CD4-positive, alpha-beta T cell treated with Interleukin-17A for 1 hour (primary cell): ENCODE measurements around the gene MAP2K2.

Experiments
- DNase-seq: peaks from one replicate; pipeline ENCODE4 v3.0.0-alpha.2; 2020

MAP2K2 gene

GRCh38 chr19:4099041-4099764, 24.7 kb downstream of the MAP2K2 start:
- DNase-seq = no peak

DNA sequence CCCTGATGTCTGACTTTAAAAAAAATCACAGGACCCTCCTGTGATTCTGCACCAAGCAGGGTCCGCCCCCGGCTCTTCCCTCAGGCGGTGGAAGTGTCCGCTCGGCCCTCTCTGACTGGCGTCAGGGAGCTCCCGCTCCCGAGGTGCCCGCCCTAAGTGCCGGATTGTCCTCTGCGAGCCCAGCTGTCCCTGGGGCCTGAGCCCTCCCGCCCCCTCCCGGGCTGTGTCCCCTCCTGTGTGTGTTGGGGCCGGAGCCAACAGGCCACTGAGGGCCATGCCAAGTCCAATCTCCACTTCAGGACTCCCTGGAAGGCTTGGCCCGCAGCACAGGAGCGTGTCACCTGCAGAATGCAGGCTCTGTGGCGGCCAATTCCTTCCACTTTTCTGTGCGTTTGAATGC, 25.4 kb downstream of the MAP2K2 start:
- no peak for DNase-seq

DNA sequence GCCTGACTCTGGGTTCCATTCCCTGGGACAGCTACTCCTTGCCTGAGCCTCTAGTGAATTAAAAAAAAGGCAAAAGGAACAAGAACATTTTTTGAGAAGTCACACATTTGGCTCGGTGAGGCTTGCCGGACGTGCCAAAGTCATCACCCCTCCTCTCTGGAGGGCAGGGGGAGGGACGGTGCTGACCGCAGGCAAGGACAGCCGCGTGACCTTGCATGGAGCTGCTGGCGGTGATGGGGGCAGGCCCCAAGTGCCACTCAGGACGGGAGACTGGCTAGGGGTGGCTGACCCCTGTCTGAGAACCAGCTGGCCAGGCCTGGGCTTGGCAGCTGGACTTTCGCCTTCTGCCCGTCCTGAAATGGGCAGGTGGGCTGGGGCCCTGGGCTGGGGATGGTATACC, 26.4 kb downstream of the MAP2K2 start:
- no peak for DNase-seq

GRCh38 chr19:4096049-4096892, 27.7 kb downstream of the MAP2K2 start:
- no peak for DNase-seq

- DNase-seq = no peak
Observed at GRCh38 chr19:4095488-4095844, 28.5 kb downstream of the MAP2K2 start.

GRCh38 chr19:4094761-4095487, 29.0 kb downstream of the MAP2K2 start:
- no peak for DNase-seq

DNA sequence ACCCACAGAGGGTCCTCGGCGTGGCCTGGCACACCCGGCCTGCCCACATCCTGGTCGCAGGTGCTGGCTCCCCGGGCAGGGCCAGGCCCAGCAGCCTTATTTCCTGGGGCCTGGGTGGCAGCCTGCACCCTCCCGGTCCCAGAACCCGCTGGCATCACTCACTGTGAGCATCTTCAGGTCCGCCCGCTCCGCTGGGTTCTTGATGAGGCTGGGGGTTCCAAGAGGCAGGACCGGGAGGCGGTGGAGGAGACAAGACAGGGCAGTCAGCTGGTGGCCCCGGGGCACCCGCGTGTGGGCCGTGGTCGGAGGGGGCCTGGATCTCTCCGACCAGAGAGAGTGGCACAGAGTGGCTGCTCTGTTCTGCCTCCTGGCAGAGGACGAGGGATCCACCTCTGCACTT, 29.6 kb downstream of the MAP2K2 start:
- DNase-seq = no peak

DNA sequence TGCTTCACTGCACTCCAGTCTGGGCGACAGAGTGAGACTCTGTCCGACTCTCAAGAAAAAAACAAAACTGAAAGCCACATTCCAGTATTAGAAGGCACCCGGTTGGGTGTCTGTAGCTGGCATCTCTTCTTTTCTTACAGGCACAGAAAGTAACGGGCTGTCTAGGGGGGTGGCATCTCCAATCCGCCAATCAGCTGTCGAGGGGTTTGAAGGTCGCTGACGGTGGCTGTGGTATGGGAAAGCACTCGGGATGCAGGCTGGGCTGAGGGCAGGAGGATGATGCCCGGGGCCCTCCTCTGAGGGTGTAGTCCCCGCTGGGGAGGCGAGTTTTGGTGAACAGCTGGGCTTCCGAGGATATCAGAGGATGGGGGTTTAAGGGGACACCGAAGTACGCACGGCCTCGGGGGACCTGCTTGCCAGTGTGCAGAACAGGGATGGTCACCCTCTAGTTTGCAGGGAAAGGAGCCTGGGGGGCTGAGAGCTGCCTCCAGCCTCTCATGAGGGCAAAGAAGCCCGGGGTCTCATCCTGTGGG, 30.2 kb downstream of the MAP2K2 start:
- DNase-seq = no peak

DNA sequence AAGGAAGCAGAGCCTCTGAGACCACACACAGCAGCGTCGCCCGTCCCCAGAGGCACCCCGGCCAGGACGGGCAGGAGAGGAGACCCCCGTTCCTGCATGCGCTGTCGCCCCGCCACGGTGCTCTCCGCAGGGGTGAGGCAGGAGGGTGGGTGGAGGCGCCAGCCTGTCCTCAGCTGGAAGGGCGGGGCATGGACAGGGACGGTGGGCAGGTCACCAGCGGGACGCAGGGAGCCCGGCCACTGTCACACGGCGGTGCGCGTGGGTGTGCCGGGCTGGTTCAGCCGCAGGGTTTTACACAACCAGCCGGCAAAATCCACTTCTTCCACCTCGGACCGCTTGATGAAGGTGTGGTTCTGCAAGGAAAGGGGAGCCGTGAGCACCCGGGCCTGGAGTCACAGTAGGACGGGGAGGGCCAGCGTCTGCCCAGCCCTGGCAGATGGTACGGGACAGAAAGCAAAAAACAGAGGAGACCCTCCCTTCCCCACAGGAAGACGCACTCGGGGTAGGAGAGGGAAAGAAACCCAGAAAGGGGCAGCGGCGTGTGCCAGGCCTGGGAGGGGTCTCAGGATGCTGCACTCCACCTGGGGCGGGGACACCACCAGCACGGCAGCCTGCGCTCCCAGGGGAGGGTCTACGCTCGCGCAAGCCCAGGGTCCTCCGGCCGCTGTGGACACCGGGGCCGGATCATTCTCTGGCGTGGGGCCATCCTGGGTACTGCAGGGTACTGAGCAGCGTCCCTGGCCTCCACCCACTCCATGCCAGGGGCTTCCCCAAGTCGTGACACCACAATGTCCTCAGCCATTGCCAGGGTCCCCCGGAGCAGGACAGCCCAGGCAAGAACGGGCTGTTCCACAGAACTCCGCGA, 33.3 kb downstream of the MAP2K2 start:
- no peak for DNase-seq

GRCh38 chr19:4089946-4090345, 34.0 kb downstream of the MAP2K2 start:
- DNase-seq = no peak

GRCh38 chr19:4089400-4089908, 34.5 kb downstream of the MAP2K2 start:
- peak; percentile 69 for DNase-seq

- peak; percentile 81 for DNase-seq
Observed at GRCh38 chr19:4088975-4089374, 34.9 kb downstream of the MAP2K2 start.

- no peak for DNase-seq
Observed at GRCh38 chr19:4087787-4088679, 35.9 kb downstream of the MAP2K2 start.

DNA sequence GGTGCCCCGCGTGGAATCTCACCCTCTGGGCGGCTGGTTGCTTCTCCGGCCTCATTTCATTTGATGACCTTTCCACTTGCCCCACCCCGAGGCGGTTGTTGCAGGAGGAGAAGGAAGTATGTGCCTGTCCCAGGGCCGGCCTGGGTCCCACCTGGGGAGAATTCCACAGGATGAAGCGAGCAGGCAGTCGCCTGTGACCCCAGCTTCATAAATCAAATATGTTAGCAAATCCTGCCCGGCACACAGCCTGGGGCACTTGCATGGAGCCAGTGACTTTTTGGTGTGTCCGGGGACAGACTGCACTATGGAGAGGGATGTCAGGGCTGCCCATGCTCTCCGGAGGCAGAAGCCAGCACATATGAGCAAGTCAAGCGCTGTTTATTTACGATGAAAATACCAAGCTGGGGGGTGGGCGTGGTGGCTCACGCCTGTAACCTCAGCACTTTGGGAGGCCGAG, 37.5 kb downstream of the MAP2K2 start:
- DNase-seq = no peak

GRCh38 chr19:4084547-4084877, 39.4 kb downstream of the MAP2K2 start:
- no peak for DNase-seq

- DNase-seq = peak; percentile 71
Observed at GRCh38 chr19:4083677-4084546, 40.0 kb downstream of the MAP2K2 start.

DNA sequence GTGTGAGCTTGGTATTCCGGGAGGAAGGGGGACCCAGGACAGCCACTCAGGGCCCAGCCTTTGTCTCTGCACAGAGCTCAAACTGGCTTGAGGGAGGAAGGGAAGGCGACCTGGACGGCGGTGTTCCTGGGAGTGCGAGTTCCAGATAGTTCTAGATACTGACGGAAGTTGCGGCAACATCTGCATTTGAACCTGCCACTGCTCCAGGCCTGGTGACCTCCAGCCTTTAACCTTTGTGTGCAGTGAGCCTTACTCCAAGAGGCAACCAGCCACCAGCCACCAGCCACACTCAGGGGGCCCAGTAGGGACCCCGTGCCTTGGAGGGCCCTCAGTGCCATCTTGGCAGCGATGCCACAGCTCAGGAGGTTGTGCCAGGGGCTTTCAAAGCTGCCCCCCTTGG, 41.8 kb downstream of the MAP2K2 start:
- no peak for DNase-seq

GRCh38 chr19:4081441-4082129, 42.3 kb downstream of the MAP2K2 start:
- no peak for DNase-seq

GRCh38 chr19:4080473-4080872, 43.4 kb downstream of the MAP2K2 start:
- DNase-seq = no peak
